GM19025 (cell line): ENCODE measurements around the gene PRXL2B.
"Not testable (repeated sequence)": the region's sequence is repeated elsewhere in the genome, so short reads cannot be mapped to it uniquely, and the experiment has no call there.

Source experiments
- ATAC-seq: cut with Tn5 transposase; IDR thresholded peaks from one replicate; pipeline ENCODE4 v1.9.1; 2021; ENCODE audit warnings: mild to moderate bottlenecking, low read depth, moderate library complexity; ENCODE audit not compliant: unreplicated experiment

The PRXL2B gene

DNA sequence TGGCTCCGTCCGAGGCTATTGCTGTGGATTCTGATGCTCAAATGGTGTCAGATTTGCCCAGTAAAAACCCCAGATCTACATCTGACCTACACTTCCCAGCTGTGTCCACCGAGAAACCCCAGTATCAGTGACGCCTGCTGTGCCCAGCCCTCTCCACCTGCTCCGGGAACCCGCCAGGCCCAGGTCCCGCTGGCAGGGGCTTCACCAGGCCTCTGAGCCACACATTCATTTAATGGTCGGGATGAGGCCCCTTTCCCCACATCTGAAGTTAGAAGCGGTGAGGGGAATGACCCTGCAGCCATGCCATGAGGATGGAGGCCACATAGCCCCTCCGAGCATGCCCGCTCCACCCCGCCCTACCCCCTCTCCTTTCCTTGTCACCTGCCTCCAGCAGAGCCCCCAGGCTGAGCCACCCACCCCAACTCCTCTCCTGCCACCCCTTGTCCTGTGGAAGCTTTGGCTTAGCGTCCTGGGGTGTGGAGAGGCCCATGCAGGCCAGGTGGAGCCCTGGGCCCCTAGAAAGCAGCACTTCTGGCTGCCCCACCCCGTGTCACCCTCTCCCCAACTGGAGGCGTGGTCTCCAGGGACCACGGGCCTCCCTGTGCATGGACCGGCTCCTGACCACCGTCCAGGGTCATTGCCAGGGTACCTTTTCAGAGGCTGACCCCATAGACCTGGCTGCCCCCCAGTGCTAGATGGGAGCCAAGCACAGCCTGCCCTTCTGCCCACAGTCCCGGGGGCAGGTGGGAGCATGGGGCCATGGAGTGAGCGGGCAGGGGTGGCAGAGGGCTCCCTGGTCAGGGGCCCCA, 22.4 kb upstream of the PRXL2B start:
- no peak for ATAC-seq

DNA sequence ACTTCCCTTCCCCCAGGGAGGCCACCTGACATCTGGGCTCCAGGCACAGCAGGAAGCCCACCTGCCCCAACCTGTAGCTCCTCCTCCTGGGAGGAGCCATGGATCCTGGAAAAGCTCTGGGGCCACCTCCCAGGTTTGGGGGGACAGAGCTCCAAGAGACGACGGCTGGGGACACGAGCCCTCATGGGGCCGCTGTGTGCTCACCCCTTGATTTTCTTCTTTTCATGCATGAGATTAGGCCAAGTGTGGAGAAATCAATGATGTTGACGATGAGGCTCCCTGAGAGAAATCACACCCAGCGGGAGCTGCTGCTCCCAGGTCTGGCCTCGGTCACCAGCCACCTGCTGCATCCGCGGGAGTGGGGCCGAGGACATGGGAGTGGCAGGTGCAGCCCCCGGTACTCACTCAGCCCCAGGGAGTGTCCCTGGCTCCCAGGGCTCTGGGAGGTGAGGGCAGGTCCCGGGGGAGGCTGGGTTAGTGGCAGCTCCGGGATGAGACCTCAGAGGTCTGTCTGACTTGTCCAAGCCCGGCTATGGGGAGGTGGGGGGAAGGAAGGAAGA, 21.7 kb upstream of the PRXL2B start:
- no peak for ATAC-seq

DNA sequence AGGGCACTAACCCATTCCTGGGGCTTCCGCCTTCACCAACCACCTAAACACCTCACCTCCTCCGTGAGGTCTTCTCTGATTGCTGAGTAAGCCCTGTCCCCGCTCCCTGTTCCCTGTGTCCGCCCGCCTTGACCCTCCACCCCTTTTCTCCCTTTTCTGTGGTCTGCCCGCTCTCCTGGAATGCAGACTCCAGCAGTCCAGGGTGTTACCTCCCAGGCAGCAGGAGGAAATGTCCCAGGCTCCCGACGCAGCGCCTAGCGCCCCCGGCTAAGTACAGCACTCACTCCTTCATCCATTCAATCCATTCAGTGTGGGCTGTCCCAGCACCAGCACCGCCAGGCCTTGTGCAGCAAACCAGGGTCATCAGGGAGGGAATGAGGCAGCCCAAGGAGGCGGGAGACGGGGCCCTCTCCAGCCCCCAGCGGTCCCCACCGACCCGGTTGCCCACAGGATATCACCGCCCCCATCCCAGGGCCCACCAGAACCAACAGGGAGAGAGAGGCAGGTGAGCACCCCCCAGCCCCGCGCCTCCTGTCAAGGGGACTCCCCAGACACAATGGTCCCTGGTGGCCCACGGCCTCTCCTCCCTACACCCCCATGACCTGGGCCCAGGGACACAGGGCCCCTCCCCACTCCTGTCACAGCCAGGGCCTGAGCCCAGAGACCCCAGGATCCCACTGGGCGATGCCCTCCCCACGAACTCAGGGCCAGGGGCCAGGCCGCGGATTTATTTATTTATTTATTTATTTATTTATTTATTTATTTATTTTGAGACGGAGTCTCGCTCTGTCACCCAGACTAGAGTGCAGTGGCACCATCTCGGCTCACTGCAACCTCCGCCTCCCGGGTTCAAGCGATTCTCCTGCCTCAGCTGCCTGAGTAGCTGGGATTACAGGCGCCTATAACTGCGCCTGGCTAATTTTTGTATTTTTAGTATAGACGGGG, 20.2 kb upstream of the PRXL2B start:
- ATAC-seq = no peak

DNA sequence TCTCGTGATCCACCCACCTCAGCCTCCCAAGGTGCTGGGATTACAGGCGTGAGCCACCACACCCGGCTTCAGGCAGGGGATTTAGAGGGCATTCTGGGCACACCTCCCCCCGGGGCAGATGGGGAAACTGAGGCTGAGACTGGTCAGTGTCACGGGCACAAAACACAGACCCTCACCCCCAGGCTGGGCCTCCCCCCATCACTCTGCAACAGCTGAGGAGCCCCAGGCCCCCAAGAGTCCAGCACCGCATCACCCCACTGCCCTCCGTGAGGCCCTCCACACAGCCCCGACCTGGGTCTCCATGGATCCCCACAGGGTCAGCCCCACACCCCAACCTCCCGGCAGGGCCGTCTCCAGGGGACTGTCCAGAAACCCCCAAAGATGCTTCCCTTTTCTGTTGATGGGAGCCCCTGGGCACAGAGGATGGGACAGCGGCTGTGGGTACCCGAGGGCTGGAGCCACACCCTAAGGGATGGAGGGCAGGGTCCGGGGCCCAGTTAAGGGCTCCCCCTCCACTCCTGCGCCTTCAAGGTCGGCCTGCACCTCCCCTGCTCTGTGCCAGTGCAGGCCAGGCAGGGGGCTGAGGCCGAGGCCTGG, 19.4 kb upstream of the PRXL2B start:
- ATAC-seq = no peak

DNA sequence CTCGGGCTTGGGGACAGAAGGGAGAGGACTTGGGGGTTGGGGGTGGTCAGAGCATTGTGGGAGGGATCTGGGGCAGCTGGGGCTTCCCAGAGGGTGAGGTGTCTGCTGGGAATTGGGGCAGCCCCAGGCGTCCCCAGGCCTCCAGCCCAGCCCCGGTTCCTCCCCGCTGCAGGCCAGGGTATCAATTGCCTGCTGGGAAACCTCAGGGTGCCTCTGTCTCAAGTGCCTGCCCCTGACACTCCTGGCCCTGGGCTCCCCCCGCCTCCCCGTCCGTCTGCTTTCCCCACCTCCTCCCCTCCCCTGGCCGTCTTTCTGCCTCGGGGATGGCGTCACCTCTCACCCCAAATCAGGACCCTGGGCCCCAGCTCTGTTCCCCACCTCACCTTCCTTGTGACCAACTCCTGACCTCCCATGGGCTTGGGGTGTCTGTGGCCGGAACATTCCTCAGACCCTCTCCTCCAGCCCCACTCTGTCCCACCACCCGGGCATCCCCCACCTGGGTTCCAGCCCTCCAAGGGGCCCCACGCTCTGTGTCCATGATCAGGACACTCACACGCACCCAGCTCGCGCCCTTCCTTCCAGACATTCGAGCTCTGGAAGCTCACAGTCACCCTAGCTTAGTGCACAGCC, 18.3 kb upstream of the PRXL2B start:
- ATAC-seq = not testable (repeated sequence)

DNA sequence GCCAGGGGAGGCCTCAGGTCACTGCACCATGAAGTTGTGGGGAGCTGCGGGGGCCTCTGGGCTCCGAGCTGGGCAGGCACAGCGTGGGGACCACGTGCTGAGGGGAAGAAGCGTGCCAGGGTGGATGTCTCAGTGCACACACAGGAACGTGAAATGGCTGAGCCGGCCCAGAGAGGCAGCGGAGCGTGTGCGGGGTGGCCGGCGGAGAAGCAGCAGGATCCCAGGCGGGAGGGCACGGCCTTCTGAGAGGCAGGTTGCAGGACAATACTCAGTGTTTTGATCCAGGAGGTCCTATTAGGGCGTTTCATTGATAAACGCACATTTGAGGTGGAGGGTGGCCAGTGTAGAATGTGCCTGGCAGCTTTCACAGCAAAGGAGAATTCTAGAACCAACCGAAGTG, 17.5 kb upstream of the PRXL2B start:
- ATAC-seq = no peak

DNA sequence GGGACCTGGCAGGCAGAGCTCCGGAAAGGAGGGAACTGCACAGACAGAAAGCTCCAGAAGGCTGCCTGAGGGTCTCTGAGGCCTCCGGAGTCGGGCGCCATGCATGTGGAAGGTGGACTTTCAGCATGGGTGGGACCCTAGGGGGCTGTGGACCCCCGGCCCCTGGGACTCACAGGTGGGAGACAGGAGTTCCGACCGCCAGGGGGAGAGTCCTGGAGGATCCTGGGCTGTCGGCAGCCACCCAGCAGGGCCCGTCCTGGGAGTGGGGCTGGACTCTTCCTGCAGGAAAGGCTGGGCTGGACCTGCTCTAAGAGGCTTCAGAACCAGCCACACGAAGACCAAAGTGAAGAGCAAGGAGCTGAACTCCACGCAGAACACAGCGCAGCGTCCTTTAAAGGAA, 16.9 kb upstream of the PRXL2B start:
- not testable (repeated sequence) for ATAC-seq

DNA sequence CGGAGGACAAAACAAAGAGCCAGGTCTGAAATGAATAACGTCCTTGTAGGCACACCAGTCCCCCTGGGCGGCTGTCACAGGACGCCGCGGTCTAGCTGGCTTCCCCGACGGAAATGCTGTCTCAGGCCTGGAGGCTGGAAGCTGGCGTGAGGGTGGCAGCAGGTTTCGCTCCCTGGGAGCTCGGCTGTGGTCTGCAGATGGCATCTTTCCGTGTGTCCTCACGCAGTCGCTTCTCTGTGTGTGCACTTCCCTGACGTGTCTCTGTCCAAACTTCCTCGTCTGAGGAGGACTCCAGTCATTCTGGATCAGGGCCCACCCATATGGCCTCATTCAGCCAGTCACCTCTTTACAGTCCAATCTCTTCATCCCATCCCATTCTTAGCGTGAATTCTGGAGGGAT, 16.2 kb upstream of the PRXL2B start:
- ATAC-seq = no peak

DNA sequence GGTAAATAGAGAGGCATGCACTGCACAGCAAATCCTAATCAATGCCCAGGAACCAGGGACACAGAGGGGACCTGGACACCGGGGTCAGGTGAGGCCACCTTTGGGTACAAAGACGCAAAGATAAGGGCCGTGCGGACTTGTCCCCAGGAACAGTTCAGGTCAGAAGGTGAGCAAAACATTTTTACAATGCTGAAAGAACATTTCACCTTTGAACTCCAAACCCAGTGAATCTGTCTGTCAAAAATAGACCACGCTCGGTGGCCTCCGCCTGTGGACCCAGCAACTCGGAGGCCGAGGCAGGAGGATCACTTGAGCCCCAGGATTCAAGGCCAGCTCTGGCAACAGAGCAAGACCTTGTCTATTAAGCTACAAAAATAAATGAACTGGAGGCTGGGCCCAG, 15.2 kb upstream of the PRXL2B start:
- no peak for ATAC-seq

DNA sequence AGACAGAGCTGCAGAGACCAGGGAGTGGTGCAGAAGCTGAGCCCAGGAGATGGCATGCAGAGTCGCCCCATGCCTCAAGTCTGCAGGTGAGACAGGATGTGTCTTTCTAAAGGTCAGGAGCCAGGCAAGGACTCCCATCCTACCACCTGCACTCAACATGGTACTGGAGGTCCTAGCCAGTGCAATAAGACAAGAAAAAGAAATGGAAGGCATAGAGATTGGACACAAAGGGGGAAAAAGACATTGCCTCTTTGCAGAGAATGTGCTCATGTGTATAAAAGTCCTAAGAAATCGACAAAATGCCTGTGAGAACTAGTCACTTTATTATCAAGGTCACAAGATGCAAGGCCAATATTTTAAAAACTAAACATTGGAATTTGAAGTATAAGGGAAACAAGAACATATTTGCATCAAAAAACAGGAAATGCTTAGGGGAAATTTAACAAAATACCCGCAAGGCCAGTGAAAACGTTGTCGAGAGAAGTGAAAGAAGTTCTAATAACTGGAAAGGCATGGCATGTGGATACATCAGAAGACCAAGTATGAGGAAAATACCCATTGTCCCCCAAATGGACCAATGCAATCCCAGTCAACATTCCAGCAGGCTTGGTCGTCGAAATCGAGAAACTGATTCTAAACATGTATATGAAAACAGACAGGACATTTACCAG, 13.2 kb upstream of the PRXL2B start:
- no peak for ATAC-seq

DNA sequence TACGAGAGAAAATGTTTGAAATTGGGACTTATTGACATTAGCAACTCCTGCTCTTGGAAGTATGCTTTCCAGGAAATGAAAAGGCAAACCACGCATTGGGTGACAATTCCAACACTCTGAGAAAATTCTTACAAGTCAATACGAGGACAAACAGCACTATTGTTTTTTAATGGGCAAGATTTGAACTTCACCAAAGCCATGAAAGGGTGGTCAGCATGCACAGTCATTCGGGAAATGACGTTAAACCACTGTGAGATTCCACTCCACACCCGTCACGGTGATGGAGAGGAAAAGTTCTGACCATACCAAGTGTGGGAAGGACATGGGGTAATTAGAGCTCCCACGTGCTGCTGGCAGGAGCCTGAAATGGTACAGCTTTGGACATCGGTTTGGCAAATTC, 12.2 kb upstream of the PRXL2B start:
- ATAC-seq = no peak

DNA sequence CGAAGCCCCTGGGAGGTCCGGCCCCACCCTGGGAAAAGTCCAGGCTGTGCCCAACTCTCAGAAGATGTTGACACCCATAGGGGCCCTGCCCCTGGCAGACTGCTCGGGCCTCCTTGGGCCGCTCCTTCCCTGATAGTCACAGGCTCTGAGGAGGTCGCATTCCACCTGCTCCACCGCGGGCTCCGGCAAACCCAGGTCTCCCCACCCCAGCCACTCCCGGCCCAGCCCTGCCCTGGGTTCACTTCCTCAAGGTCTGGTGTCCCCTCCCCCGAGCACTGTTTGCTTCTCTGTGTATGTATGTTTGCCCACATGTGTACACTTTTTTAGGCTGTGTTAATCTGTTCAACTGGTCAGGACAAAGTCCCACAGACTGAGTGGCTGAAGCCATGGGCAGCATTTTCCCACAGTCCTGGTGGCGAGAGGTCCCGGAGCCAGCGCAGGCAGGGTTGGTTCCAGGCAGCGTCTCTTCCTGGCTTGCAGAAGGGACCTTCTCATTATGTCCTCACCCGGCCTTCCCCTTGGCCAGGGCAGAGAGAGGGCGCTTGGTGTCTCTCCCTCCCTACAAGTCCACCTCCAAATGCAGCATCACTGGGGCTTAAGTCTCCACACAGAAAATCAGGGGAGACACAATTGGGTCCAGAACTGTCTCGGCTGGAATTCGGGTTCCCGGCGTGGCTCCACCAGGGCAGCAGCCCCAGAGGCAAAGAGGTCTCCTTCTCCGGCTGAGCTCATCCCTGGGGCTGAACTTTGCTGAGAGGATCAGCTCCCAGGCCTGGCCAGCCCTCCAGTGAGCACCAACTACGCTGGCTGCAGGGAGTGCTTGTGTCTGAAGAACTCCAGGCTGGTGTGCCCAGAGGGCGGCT, 10.5 kb upstream of the PRXL2B start:
- ATAC-seq = no peak

DNA sequence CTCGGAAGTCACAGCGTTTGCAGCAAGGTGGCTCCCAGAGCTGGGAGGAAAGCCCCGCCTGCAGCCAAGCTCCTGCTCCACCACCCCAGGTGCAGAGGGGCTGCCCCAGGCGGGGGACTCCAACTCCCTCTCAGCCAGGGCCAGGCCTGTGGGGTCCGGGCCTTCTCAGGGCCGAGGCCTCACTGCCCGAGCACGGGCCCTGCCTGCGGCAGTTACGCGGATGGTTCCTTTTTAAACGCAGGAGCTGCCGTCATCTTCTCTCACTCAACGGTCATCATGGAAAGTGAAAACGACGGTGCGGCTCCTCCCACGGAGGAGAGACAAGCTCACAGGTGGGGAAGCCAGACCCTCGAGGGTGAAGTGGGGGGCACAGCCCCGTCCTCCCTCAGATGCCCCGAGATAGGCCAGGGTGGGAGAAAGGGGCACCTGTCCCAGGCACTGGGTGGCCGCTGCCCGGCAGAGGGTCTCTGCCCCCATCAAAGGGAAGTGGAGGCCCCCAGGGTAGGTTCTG, 9.0 kb upstream of the PRXL2B start:
- peak; percentile 30 for ATAC-seq

DNA sequence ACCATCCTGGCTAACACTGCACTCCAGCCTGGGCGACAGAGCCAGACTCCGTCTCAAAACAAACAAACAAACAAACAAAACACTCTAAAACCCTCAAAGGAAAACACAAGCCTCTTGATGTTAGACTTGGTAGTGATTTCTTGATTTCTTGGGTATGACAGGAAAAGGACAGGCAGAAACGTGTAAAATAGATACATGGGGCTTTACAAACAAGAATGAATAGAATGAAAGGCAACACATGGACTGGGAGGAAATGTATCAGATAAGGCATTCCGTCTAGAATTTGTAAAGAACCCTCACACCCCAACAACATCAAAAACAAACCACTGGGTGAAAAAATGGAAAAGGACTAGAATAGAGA, 7.8 kb upstream of the PRXL2B start:
- ATAC-seq = no peak

DNA sequence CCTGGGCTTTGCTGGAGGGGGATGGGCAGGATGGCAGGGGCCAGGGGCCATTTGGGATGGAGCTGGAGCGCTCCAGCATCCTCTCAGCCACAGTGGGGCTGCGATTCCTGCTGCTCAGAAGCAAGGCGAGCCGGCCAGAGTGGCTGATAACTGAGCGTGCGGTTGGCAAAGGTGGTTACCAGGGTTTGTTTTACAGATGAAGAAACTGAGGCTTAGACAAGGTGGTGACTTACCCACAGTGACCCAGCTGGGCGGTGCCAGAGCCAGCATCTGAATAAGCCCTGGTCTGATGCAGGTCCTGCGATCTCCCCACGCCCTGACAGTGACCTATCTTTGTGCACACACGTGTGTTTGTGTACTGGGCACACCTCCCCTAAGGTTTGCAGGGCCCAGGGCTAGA, 5.9 kb upstream of the PRXL2B start:
- no peak for ATAC-seq

DNA sequence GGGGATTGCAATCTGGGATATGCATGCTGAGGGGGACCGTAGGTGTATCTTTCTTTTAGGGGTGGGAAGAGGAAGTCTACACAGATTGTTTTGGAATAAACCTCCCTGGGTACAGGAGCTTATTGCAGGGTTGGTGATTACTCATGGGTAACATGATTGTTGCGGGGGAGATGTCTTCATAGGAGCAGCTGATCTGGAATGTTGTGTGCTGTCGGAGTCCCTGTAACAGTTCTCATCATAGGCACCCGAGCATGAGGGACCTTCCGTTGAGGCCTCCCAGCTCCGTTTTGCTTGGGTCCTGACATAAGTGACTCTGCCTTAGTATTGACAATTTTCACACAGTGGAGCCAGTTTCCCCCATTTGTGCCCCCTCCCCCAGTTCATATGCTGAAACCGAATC, 4.2 kb upstream of the PRXL2B start:
- no peak for ATAC-seq

DNA sequence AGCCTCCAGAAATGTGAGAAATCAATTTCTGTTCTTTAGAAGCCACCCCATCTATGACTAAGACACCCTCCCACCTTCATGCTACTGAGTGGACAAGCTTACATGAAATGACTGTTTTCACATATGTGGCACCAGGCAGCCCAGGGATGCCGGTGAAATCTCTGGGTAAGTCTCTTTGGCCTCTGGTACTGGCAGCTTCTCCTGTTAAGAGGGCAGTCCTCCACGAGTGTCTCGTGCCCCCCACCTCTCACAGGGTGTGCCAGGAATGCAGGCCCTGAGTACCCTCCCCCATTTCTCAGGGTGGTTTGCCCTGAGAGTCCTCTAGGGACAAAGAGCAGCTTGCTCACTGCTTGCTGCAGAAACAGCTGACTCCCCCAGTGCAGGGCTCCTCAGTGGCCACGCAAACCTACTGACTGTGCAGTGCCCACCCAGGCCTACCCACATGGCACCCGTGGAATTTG, 3.2 kb upstream of the PRXL2B start:
- no peak for ATAC-seq

DNA sequence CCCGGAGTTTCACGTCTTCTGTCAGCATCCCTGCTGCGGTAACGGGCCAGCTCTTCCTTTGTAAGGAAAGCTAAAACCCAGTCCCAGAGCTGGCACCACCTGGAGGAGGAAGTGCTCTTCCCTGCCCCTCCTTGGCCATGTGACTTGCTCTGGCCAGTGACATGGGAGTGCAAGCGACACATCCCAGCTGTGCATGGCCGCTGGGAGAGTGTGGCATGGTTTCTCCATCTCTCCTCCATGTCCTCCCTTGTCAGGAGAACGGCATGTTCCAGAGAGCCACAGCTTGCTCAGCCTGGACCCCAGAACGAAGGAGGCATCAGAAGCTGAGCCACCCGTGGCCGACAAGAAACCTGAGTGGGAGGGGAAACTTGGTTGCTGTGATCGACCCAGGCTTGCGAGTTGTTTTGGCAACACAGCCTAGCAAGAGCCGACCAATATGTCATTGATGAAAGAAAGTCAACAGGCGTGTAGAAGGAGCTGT, 2.7 kb upstream of the PRXL2B start:
- ATAC-seq = no peak
